HL-60 (cell line): ENCODE data around the gene GSDMA.

Source experiments
- DNase-seq, 2 experiments: peaks; one replicate each; pipeline ENCODE4 v3.0.0-alpha.2; 2010 to 2020; ENCODE audit warnings: low read depth in 1 of 2, low spot score in 1 of 2
- H3K27ac ChIP-seq: fragments of 250-450 bp; sonication (Bioruptor Pico); replicated peaks from 2 replicates; pipeline ENCODE4 v1.5.1; 2020; ENCODE audit warnings: mild to moderate bottlenecking, moderate library complexity
- H3K27me3 ChIP-seq: fragments of 250-450 bp; sonication (Bioruptor Pico); 2 replicates; pipeline ENCODE4 v1.5.1; 2021; ENCODE audit warnings: mild to moderate bottlenecking, moderate library complexity; ENCODE audit not compliant: insufficient read depth, poor library complexity, severe bottlenecking
- H3K4me3 ChIP-seq: replicated peaks from 2 replicates; pipeline ENCODE4 v1.5.1; 2011; ENCODE audit warnings: mild to moderate bottlenecking, control low read depth, low read length; ENCODE audit not compliant: insufficient read depth
- GABPA ChIP-seq: IDR thresholded peaks from 2 replicates; pipeline ENCODE4 v1.6.1; 2012; ENCODE audit warnings: low read depth
- POLR2AphosphoS5 ChIP-seq: IDR thresholded peaks from 2 replicates; pipeline ENCODE4 v1.6.1; 2012; ENCODE audit warnings: low read depth
- SPI1 ChIP-seq: IDR thresholded peaks from 2 replicates; pipeline ENCODE4 v1.6.1; 2012; ENCODE audit warnings: low read depth, mild to moderate bottlenecking, borderline replicate concordance
- TF ChIP-seq, protein P1 (sequence below): IDR thresholded peaks from 2 replicates; pipeline ENCODE4 v1.6.1; 2012; ENCODE audit warnings: low read depth; ENCODE audit not compliant: insufficient replicate concordance
- TF ChIP-seq, protein P2 (sequence below): IDR thresholded peaks from one replicate; pipeline ENCODE4 v1.5.1; 2011; ENCODE audit warnings: low read length, control low read depth, inconsistent platforms; ENCODE audit not compliant: insufficient read depth

Gene GSDMA

DNA sequence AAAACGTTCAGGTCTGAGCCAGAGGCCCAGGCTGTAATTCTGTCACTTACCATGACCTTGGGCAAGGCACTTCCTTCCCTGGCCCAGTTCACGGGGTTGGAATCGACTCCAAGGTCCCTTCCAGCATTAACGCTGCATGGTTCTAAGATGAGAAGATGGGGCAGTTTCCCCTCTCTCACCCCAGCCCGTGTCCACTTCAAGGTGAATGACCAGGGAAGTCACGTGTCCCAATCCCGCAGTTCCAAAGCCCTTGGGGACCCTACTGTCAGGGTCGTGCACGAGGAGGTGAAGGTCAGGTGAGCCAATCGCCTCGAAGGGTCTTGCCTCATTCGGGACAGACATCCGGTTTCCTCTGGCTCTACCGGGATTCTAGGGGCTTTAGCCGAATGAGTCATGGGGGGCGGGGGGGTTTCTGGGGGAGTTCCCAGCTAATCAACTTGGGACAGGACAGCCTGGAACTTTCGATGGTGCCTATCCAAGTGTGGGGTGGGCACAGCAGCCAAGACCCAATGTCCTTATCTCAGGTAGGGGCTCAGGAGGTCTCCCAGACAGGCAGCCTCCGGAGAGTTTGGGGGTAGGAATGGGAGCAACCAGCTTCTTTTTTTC lies 51.7 kb downstream of the GSDMA start:
- no peak for DNase-seq
- H3K4me3 ChIP-seq: no peak overlapping the region
- TF ChIP-seq POLR2AphosphoS5 (no peak), SPI1 (no peak)
- H3K27ac ChIP-seq: no peak overlapping the region
- H3K27me3 ChIP-seq: peaks cover 2% of the 10 kb centered on the region

DNA sequence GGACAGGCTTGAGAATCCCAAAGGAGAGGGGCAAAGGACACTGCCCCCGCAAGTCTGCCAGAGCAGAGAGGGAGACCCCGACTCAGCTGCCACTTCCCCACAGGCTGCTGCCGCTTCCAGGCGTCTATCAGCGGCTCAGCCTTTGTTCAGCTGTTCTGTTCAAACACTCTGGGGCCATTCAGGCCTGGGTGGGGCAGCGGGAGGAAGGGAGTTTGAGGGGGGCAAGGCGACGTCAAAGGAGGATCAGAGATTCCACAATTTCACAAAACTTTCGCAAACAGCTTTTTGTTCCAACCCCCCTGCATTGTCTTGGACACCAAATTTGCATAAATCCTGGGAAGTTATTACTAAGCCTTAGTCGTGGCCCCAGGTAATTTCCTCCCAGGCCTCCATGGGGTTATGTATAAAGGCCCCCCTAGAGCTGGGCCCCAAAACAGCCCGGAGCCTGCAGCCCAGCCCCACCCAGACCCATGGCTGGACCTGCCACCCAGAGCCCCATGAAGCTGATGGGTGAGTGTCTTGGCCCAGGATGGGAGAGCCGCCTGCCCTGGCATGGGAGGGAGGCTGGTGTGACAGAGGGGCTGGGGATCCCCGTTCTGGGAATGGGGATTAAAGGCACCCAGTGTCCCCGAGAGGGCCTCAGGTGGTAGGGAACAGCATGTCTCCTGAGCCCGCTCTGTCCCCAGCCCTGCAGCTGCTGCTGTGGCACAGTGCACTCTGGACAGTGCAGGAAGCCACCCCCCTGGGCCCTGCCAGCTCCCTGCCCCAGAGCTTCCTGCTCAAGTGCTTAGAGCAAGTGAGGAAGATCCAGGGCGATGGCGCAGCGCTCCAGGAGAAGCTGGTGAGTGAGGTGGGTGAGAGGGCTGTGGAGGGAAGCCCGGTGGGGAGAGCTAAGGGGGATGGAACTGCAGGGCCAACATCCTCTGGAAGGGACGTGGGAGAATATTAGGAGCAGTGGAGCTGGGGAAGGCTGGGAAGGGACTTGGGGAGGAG lies 52.5 kb downstream of the GSDMA start, which contains the start of gene CSF3:
Gene CSF3, plus strand, starts transcription at position 436 of the 993 bp plus-strand sequence. Its CDS starts 35 bp downstream, at position 471.
- H3K4me3 ChIP-seq: no peak within 1 kb of the TSS
- H3K27me3 ChIP-seq: peaks cover 2% of the 10 kb centered on the region
- no peak within 1 kb of the TSS for H3K27ac ChIP-seq
- TF ChIP-seq GABPA (no peak), POLR2AphosphoS5 (no peak)
- TF ChIP-seq, protein P1, sequence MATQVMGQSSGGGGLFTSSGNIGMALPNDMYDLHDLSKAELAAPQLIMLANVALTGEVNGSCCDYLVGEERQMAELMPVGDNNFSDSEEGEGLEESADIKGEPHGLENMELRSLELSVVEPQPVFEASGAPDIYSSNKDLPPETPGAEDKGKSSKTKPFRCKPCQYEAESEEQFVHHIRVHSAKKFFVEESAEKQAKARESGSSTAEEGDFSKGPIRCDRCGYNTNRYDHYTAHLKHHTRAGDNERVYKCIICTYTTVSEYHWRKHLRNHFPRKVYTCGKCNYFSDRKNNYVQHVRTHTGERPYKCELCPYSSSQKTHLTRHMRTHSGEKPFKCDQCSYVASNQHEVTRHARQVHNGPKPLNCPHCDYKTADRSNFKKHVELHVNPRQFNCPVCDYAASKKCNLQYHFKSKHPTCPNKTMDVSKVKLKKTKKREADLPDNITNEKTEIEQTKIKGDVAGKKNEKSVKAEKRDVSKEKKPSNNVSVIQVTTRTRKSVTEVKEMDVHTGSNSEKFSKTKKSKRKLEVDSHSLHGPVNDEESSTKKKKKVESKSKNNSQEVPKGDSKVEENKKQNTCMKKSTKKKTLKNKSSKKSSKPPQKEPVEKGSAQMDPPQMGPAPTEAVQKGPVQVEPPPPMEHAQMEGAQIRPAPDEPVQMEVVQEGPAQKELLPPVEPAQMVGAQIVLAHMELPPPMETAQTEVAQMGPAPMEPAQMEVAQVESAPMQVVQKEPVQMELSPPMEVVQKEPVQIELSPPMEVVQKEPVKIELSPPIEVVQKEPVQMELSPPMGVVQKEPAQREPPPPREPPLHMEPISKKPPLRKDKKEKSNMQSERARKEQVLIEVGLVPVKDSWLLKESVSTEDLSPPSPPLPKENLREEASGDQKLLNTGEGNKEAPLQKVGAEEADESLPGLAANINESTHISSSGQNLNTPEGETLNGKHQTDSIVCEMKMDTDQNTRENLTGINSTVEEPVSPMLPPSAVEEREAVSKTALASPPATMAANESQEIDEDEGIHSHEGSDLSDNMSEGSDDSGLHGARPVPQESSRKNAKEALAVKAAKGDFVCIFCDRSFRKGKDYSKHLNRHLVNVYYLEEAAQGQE: no peak
- TF ChIP-seq, protein P2, sequence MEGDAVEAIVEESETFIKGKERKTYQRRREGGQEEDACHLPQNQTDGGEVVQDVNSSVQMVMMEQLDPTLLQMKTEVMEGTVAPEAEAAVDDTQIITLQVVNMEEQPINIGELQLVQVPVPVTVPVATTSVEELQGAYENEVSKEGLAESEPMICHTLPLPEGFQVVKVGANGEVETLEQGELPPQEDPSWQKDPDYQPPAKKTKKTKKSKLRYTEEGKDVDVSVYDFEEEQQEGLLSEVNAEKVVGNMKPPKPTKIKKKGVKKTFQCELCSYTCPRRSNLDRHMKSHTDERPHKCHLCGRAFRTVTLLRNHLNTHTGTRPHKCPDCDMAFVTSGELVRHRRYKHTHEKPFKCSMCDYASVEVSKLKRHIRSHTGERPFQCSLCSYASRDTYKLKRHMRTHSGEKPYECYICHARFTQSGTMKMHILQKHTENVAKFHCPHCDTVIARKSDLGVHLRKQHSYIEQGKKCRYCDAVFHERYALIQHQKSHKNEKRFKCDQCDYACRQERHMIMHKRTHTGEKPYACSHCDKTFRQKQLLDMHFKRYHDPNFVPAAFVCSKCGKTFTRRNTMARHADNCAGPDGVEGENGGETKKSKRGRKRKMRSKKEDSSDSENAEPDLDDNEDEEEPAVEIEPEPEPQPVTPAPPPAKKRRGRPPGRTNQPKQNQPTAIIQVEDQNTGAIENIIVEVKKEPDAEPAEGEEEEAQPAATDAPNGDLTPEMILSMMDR: no peak
- no peak for DNase-seq

DNA sequence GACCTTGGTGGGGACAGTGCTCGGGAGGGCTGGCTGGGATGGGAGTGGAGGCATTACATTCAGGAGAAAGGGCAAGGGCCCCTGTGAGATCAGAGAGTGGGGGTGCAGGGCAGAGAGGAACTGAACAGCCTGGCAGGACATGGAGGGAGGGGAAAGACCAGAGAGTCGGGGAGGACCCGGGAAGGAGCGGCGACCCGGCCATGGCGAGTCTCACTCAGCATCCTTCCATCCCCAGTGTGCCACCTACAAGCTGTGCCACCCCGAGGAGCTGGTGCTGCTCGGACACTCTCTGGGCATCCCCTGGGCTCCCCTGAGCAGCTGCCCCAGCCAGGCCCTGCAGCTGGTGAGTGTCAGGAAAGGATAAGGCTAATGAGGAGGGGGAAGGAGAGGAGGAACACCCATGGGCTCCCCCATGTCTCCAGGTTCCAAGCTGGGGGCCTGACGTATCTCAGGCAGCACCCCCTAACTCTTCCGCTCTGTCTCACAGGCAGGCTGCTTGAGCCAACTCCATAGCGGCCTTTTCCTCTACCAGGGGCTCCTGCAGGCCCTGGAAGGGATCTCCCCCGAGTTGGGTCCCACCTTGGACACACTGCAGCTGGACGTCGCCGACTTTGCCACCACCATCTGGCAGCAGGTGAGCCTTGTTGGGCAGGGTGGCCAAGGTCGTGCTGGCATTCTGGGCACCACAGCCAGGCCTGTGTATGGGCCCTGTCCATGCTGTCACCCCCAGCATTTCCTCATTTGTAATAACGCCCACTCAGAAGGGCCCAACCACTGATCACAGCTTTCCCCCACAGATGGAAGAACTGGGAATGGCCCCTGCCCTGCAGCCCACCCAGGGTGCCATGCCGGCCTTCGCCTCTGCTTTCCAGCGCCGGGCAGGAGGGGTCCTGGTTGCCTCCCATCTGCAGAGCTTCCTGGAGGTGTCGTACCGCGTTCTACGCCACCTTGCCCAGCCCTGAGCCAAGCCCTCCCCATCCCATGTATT lies 53.5 kb downstream of the GSDMA start:
- TF ChIP-seq, protein P2: no peak
- TF ChIP-seq GABPA (no peak), SPI1 (no peak), POLR2AphosphoS5 (no peak)
- TF ChIP-seq, protein P1: no peak
- Histone ChIP-seq H3K27ac (no peak overlapping the region), H3K27me3 (peaks cover 2% of the 10 kb centered on the region), H3K4me3 (no peak overlapping the region)
- no peak for DNase-seq
